RCC 7860 (cell line): ENCODE results near the gene CSF3R.
A peak's percentile ranks its signal among the peaks of the same experiment; 100 is the strongest.

Source experiments
- DNase-seq: peaks from one replicate; pipeline ENCODE4 v3.0.0-alpha.2; 2015; ENCODE audit warnings: low spot score
- FAIRE-seq: peaks from 2 replicates; lab custom pipeline; 2012; peaks lifted over from hg19 to GRCh38; lab: Jason Lieb, UNC

The CSF3R gene

DNA sequence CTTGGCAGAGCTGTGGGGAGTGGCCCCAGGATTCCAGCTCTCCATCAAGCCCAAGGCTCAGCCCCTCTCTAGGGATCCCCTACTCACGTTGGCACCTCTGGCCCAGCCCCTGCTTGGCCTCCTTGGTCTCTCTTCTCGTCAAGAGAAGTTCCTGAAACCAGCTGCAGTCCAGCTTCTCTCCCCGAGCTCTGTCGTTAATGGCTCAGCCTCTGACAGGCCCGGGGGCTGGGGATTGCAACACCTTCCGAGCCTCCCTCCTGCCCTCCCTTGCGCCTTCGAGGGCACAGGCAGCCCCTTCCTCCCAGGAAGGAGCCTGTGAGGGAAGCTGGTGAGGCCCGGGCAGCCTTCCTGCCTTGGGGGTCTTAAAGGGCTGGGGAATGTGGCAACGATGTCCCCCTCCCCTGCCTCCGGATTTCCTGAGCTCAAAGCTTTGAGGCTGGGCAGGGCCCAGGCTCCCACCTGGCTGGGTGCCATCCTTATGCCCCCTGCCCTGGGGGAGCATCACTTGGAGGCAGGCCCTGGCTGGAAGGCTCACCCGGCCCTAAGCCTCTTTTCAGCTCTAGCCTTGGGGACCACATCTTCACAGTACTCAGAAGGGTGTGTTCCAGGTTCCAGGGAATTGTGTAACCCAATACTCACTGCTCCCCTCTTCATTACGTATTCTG, at the start of gene CSF3R:
Gene CSF3R (minus strand): TSS at position 190 of the 665 bp plus-strand sequence. CDS start 3,417 bp downstream, outside the sequence.
- DNase-seq (no peak), FAIRE-seq (no peak)

DNA sequence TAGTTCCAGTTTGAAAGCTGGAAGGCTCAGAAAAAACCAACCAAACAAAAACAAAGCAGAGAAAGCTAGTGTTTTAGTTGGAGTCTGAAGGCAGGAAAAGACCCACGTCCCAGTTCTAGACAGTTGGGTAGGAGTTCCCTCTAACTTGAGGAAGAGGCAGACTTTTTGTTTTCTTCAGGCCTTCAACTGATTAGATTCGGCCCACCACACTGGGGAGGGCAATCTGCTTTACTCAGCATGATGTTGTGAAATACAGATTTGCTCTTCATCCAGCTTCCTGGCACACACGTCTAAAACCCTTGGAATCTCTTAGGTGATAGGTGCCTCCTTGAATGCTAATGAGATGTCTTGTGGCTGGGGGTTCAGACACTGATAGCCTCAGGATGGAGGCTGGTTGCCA, 49.1 kb upstream of the CSF3R start:
- DNase-seq (no peak), FAIRE-seq (no peak)

GRCh38 chr1:36530791-36531190, 48.1 kb upstream of the CSF3R start:
- DNase-seq (no peak), FAIRE-seq (no peak)

- DNase-seq = no peak
- no peak for FAIRE-seq
Measured at GRCh38 chr1:36530261-36530660, 47.5 kb upstream of the CSF3R start.

GRCh38 chr1:36529769-36530260, 47.1 kb upstream of the CSF3R start:
- no peak for DNase-seq
- FAIRE-seq = no peak

GRCh38 chr1:36528361-36529349, 45.9 kb upstream of the CSF3R start:
- FAIRE-seq (no peak), DNase-seq (no peak)

- DNase-seq = no peak
- no peak for FAIRE-seq
Measured at GRCh38 chr1:36525166-36525565, 42.5 kb upstream of the CSF3R start.

GRCh38 chr1:36524359-36525062, 41.8 kb upstream of the CSF3R start:
- no peak for FAIRE-seq

DNA sequence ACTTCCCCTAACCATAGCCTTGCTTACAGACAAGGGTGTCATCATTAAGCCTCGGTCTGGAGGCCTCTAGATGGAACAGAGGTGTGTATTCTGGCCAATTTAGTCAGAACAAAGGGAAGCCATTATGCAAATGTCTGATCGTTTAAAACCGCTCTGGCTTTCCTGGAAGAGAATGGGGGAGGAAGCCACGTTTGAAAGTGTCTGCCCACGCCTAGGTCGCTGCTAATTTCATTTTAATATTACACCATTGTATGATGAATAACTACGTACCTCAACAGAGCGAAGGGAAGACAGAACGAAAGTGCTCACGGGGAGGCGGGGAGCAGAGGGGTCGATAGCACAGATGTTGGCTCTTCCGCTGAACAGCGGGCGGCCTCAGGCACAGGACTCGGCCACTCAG, 41.1 kb upstream of the CSF3R start:
- DNase-seq (no peak), FAIRE-seq (no peak)

More at GRCh38 chr1:36524359-36525062, 41.8 kb upstream of the CSF3R start:
- DNase-seq = no peak

DNA sequence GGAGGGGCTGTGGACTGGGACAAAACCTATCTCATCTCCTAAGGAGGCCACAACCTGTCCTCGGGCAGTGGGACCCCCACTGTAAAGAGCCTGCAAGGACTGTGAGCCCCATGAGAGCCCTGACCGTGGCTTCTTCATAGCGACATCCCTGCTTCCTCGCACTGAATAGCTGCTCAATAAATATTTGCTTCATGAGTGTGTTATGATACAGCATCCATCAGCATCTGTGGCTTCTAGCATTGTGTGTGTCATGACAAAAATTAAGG, 40.5 kb upstream of the CSF3R start:
- DNase-seq (no peak), FAIRE-seq (no peak)

GRCh38 chr1:36522461-36523229, 39.9 kb upstream of the CSF3R start:
- FAIRE-seq (no peak), DNase-seq (no peak)

DNA sequence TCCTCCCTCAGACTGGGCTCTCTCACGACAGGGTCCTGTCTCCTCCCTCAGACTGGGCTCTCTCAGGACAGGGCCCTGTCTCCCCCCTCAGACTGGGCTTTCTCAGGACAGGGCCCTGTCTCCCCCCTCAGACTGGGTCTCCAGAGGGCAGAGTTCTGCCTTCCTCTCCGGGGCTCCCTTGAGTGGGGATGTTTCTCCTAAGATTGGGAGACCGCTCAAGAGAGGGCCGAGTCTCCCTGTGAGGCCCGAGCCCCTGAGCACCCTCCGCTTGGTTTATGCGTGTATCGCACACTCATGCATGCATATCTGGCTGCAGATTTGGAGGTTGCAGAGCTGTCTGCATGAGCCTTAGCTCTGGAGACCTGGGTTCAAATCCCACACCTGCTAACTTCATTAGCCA, 39.3 kb upstream of the CSF3R start:
- FAIRE-seq (no peak), DNase-seq (no peak)

DNA sequence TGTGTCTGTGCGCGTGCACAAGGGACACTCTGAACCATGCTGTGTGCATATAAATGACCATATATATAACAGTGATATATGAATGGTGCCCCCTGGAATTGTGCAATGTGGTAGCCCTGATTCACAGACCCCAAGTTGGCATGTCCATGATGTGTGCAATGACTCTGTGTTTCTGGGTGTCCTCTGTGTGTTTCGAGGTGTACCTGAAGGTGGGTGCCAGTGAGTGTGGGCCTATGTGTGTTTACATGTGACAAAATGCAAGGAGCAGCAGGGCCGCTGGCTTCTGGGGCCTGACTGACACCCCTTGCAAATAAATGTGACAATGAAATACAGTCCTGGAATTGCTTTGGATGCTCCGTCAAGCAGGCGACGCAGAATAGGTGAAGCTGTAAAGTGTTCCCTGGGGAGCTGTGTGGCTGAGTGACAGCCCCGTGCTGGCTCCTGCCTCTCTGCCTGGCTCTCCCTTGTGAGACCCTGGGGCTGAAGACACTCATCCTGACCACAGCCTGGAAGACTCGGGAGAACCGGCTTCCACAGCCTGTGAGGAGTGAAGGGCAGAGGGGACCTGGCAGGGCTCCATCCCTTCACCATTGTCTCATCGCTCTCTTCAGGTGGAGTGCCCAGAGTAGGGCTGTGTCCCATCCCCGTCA, 38.2 kb upstream of the CSF3R start:
- DNase-seq (no peak), FAIRE-seq (no peak)

DNA sequence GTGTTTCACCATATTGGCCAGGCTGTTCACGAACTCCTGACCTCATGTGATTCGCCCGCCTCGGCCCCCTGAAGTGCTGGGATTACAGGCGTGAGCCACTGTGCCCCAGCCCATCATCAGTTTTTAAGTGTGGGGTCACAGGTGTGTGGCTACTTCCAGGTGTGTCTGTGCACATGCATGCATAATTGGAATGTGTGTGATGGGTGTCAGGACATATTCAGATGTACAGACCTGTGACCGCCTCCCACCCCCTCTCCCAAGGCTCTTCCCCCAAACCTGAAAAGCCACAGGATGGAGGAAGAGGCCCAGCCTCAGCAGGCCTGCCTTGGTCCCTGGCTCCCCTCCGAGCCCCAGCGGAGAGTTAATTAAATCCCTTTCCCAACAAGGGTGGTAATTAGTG, 37.3 kb upstream of the CSF3R start:
- DNase-seq (no peak), FAIRE-seq (no peak)

DNA sequence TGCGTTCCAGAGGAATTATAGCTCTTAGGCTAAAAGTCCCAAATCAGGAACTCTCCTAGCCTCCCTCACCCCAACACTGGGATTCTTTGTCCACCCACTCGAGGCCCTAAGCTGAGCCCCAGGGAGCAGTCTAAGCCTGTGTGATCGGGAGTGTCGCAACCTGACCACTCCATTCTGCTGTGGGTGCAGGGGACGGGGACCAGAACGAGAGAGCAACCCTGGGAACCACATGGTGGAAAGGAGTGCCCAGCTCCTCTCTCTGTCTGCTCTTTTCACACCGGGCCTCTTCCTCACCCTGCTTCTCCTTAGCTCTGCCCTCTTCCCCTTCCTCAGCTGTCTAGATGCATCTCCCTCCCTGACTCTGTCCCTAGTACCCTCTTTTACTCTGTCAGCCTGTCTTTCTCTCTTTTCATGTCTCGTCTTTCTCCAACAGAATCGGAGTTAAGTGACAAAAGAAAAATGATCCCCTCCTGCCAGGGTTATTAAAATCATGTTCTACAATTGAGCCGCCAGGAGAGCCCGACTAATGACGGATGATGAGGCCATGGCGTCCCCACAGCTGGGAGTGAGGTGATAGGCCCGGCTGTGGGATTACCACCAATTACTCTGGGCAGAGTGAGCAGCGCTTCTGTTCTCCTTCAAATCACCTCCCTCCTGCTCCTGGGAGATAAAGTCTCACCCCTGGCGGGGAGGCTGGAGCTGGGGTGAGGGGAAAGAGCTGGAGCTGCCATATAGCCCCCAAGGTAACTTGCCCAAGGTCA, 34.5 kb upstream of the CSF3R start:
- FAIRE-seq (no peak), DNase-seq (no peak)

DNA sequence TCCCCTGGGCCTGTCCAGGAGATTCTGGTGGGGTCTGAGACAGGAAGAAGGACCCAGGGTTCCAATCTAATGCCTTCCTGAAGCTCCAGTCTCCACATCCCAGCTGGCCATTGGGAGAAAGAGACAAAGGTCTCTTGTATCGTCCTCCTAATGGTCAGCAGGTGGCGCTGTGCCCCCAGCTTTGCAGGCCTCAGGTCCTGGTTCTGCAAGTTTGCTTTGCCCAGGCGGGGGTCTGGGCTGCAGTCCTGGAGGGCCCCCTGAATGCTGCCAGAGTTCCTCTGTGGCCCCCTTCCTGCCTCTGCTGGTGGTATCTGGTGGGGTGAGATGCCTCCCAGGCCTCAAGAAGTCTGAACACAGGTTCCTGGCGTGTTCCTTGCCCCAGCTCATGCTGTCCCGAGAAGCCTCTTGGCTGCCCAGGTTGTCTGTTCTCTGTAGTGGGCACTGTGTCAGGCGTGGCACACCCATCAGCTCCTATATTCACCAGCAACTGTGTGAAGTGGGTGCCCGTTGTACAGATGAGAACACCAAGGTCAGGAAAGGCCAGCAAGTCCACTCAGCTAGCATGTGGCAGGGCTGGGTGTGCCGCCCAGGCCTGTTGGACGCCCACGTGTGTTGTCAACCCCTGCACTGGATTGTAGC, 33.8 kb upstream of the CSF3R start:
- FAIRE-seq = no peak
- peak; percentile 41 for DNase-seq

DNA sequence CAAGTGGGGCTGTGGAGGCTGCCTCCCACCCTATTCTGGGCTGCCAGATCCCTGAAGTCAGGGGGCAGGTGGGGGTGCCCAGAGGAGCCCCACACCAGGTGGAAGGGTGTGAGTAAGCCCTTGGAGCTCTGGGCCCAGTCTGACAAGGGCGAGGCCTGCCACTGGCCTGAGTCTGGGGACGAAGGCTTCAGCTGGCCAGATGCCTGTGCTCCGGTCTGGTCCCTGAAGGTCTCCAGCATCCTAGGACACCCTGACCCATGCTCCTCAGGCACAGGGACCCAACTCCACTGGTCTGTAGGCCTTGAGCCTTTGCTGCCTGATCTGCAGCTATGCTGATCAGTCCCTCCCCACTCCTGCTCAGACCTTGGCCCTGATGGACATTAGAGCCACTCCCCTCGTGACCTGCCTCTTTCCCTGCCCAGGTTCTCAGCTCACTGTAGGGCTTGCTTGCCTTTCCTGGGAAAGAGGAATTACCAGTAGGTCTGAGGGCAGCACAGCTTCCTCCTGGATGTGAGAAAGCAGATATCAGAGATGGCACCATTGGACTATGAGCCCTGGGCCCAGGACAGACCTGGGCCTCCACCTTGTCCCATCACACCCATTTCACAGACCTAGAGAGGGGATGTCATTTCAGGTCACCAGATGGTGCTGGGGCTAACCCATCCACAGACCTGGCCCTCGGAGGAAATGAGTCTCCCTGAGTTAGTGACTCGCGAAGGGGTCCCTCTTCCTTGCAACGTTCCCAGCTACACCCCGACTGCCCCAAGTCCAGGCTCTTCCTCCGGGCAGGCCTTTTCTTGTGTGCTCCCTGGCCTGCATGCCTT, 32.8 kb upstream of the CSF3R start:
- no peak for DNase-seq
- FAIRE-seq = no peak

DNA sequence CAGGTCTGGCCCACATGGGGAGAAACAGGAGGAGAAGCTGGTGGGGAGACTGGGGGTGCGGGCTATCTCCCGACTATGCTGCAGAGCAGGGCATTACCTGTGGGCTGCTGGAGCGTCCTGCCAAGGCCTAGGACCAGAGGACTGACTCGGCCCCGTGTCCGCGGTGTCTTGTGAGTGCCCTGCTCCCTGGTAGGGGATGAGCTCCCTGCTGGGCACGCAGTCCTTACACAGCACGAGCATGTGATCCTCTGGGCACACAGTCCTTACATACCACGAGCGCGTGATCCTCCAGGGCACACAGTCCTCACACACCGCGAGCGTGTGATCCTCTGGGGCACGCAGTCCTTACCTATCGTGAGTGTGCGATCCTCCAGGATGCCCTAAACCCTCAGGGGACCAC, 31.8 kb upstream of the CSF3R start:
- FAIRE-seq = no peak

More for the DNA sequence above, 31.8 kb upstream of the CSF3R start:
- DNase-seq = no peak
